GM23338 (cell line): ENCODE results near the gene EXOC4. TPM values are rescaled to one million over a fixed set of nuclear protein-coding genes. Genes with fewer than 3 reads are reported as not detected.

Experiments used
- ATAC-seq: fragments of 200-7000 bp; cut with Tn5 transposase; 3 replicates; pipeline ENCODE4 v1.9.1; 2020
- DNase-seq: peaks from one replicate; pipeline ENCODE4 v3.0.0-alpha.2; 2015; ENCODE audit warnings: low spot score
- H2AFZ ChIP-seq: fragments of 200-600 bp; sonication (generic); 2 replicates; pipeline ENCODE4 v1.8.0; 2016; ENCODE audit warnings: antibody characterized with exemption, mild to moderate bottlenecking, moderate library complexity
- H3F3A ChIP-seq: fragments of 200-600 bp; sonication (generic); replicated peaks from 2 replicates; pipeline ENCODE4 v1.8.0; 2017; ENCODE audit warnings: antibody characterized with exemption, mixed run types, low read depth
- H3K27ac ChIP-seq: fragments of 200-600 bp; sonication (generic); 2 replicates; pipeline ENCODE4 v1.6.1; 2016; ENCODE audit warnings: low read depth
- H3K27me3 ChIP-seq: fragments of 200-600 bp; sonication (generic); 2 replicates; pipeline ENCODE4 v1.8.0; 2016; ENCODE audit warnings: mild to moderate bottlenecking, mixed run types, moderate library complexity; ENCODE audit not compliant: insufficient read depth
- H3K36me3 ChIP-seq: fragments of 200-600 bp; sonication (generic); 2 replicates; pipeline ENCODE4 v1.8.0; 2016; ENCODE audit warnings: mild to moderate bottlenecking; ENCODE audit not compliant: insufficient read depth
- H3K4me1 ChIP-seq: fragments of 200-600 bp; sonication (generic); 2 replicates; pipeline ENCODE4 v1.8.0; 2016; ENCODE audit warnings: mild to moderate bottlenecking, moderate library complexity; ENCODE audit not compliant: insufficient read depth
- H3K4me2 ChIP-seq: fragments of 200-600 bp; sonication (generic); 2 replicates; pipeline ENCODE4 v1.7.1; 2017; ENCODE audit warnings: mixed run types
- H3K4me3 ChIP-seq: fragments of 200-600 bp; sonication (generic); 2 replicates; pipeline ENCODE4 v1.6.1; 2016; ENCODE audit warnings: mixed run types
- H3K79me2 ChIP-seq: fragments of 200-600 bp; sonication (generic); replicated peaks from 2 replicates; pipeline ENCODE4 v1.8.0; 2017; ENCODE audit warnings: mild to moderate bottlenecking; ENCODE audit not compliant: insufficient read depth
- H3K9me2 ChIP-seq: fragments of 200-600 bp; sonication (generic); 2 replicates; pipeline ENCODE4 v1.8.0; 2017; ENCODE audit not compliant: insufficient read depth
- H4K20me1 ChIP-seq: fragments of 200-600 bp; sonication (generic); replicated peaks from 2 replicates; pipeline ENCODE4 v1.8.0; 2017; ENCODE audit warnings: mild to moderate bottlenecking; ENCODE audit not compliant: insufficient read depth
- H3K27ac Mint-ChIP-seq: 2 replicates; pipeline ENCODE4 v1.8.0; 2020; ENCODE audit warnings: inconsistent platforms, mild to moderate bottlenecking, moderate library complexity, mixed read lengths
- H3K27me3 Mint-ChIP-seq: 3 replicates; pipeline ENCODE4 v1.8.0; 2022; ENCODE audit warnings: low read depth, mild to moderate bottlenecking, moderate library complexity, mixed read lengths, inconsistent platforms; ENCODE audit not compliant: insufficient read depth, poor library complexity
- H3K36me3 Mint-ChIP-seq: 3 replicates; pipeline ENCODE4 v1.8.0; 2021; ENCODE audit warnings: low read depth, mild to moderate bottlenecking, inconsistent platforms, moderate library complexity, mixed read lengths
- H3K4me1 Mint-ChIP-seq: 3 replicates; pipeline ENCODE4 v1.8.0; 2020; ENCODE audit warnings: mild to moderate bottlenecking, inconsistent platforms, mixed read lengths
- H3K4me3 Mint-ChIP-seq: 3 replicates; pipeline ENCODE4 v1.8.0; 2021; ENCODE audit warnings: moderate library complexity, mild to moderate bottlenecking, inconsistent platforms, mixed read lengths
- H3K9me3 Mint-ChIP-seq: 3 replicates; pipeline ENCODE4 v1.8.0; 2020; ENCODE audit warnings: moderate library complexity, mild to moderate bottlenecking, inconsistent platforms, mixed read lengths
- EZH2 ChIP-seq: fragments of 200-600 bp; sonication (generic); IDR thresholded peaks from one replicate; pipeline ENCODE4 v1.8.0; 2017; ENCODE audit warnings: antibody characterized with exemption, mild to moderate bottlenecking, low read depth; ENCODE audit not compliant: unreplicated experiment
- EZH2phosphoT487 ChIP-seq: fragments of 200-600 bp; sonication (generic); IDR thresholded peaks from one replicate; pipeline ENCODE4 v1.8.1; 2018; ENCODE audit warnings: antibody characterized with exemption; ENCODE audit not compliant: unreplicated experiment
- NANOG ChIP-seq: IDR thresholded peaks from 2 replicates; pipeline ENCODE4 v1.6.1; 2016; ENCODE audit warnings: antibody characterized with exemption, borderline replicate concordance
- POLR2AphosphoS5 ChIP-seq: IDR thresholded peaks from 2 replicates; pipeline ENCODE4 v1.6.1; 2016; ENCODE audit warnings: antibody characterized with exemption, low read depth
- STAT1 ChIP-seq: IDR thresholded peaks from one replicate; pipeline ENCODE4 v1.6.1; 2016; ENCODE audit warnings: antibody characterized with exemption; ENCODE audit not compliant: unreplicated experiment
- ZNF331 ChIP-seq: fragments of 250-450 bp; sonication (Bioruptor Pico); IDR thresholded peaks from 2 replicates; pipeline ENCODE4 v1.5.0; 2020; ENCODE audit warnings: low read depth, mild to moderate bottlenecking, moderate library complexity
- polyA plus RNA-seq: library from polyadenylated mRNA; unstranded; fragments of >200 nt; fragmentation: Nextera tagmentation; extraction: Ambion mirVana; gene quantifications from 2 replicates; pipeline ENCODE4 v1.2.1, GENCODE V29; 2016
- total RNA-seq: library from RNA; depleted of rRNA; stranded (reverse); fragments of >200 nt; shearing (Covaris generic); gene quantifications from 2 replicates; pipeline ENCODE4 v1.2.3, GENCODE V29; 2014
- TF ChIP-seq, protein P1 (sequence below): IDR thresholded peaks from one replicate; pipeline ENCODE4 v1.6.1; 2018; ENCODE audit warnings: antibody characterized with exemption; ENCODE audit not compliant: unreplicated experiment
- TF ChIP-seq, protein P2 (sequence below): fragments of 250-450 bp; sonication (Bioruptor Pico); IDR thresholded peaks from 2 replicates; pipeline ENCODE4 v1.5.0; 2020; ENCODE audit warnings: mild to moderate bottlenecking, moderate library complexity
- TF ChIP-seq, protein P3 (sequence below), 2 experiments: fragments of 200-600 bp in 1 of 2; sonication (generic) in 1 of 2; conservative IDR thresholded peaks; 2 replicates each; pipeline versions ENCODE4 v1.5.1 to v1.6.1; 2016 to 2017; ENCODE audit warnings: antibody characterized with exemption in 2 of 2, low read depth in 2 of 2, mild to moderate bottlenecking in 2 of 2, moderate library complexity in 1 of 2

The EXOC4 gene
- total and polyA plus RNA-seq, 2 experiments from 2014 or later, result 37.5 to 52.7 TPM

DNA sequence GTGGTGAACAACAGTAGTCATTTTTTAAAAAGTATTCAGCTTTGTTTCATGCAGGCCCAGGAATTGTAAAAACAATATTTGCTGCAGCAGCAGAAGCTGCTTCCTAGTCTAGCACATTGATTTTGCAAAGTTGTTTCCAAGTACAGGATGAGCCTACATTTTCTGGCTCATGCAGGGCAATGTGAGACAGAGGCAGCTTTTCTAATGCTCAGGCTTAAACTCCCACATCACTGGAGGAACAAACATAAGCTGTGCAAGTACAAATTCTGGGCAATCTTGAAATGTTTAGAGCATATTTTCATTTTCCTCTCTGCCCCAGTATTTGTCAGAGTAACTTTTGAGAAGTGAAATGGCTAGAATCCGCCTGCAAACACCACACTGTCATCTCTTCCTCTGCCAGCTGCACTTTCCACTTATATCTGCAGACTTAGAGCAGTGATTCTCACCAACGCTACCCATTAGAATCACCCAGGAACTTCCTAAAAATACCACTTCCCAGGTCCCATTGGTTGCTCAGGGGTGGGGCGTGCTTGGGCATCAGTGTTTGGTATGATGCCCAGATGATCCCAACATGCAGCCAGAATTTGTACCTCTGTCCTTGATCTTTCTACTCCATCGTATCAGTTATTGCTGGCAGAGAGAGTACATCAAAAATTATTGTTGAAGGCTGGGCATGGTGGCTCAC lies 570.1 kb downstream of the EXOC4 start:
- H3K27me3 Mint-ChIP-seq, result peaks cover 2% of the 10 kb centered on the region
- no peak overlapping the region for H3K4me3 Mint-ChIP-seq
- H3F3A ChIP-seq, result no peaks in the 10 kb centered on the region
- no peaks in the 10 kb centered on the region for H3K79me2 ChIP-seq
- ATAC-seq, result no peak
- H2AFZ ChIP-seq, result no peak overlapping the region
- no peaks in the 10 kb centered on the region; the same call in 2 of the 3 replicates for H3K36me3 Mint-ChIP-seq
- no peaks in the 10 kb centered on the region for H3K4me1 ChIP-seq
- no peaks in the 10 kb centered on the region for H4K20me1 ChIP-seq
- H3K27ac Mint-ChIP-seq, result no peak overlapping the region
- no peak overlapping the region for H3K4me2 ChIP-seq
- H3K36me3 ChIP-seq, result no peaks in the 10 kb centered on the region
- H3K27ac ChIP-seq, result no peak overlapping the region
- no peak for DNase-seq
- TF ChIP-seq EZH2phosphoT487, result no peak
- no peak overlapping the region for H3K4me3 ChIP-seq
- H3K9me2 ChIP-seq, result no peaks in the 10 kb centered on the region
- H3K27me3 ChIP-seq, result no peaks in the 10 kb centered on the region
- peaks cover 3% of the 10 kb centered on the region; the same call in 1 of the 3 replicates for H3K4me1 Mint-ChIP-seq
- H3K9me3 Mint-ChIP-seq, result no peaks in the 10 kb centered on the region

DNA sequence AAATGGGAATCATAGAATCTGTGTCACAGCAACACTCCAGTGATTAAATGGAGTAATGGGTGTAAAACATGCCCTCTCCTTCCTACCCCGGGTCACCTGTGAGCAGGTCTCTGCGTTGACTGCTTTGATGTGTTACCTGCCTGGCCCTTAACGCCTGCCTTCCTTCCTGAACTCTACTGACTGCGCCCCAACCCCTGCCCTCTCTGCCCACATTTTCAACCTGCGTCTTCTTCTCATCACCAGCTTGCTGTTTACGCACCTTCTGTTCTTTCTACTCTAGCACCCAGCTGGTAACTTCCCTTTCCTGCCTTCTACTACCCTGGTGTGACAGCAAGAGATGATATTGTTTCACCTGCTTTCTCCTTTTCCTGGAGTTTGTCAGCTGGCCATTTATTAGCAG lies 571.3 kb downstream of the EXOC4 start:
- H3K27me3 ChIP-seq, result no peaks in the 10 kb centered on the region
- H3K4me1 ChIP-seq, result no peaks in the 10 kb centered on the region
- no peaks in the 10 kb centered on the region for H4K20me1 ChIP-seq
- no peak for ATAC-seq
- no peaks in the 10 kb centered on the region for H3K9me2 ChIP-seq
- Mint-ChIP-seq H3K4me3 (no peak overlapping the region), H3K27ac (peak overlapping the region; percentile 39; the same call in 1 of the 2 replicates), H3K4me1 (peaks cover 3% of the 10 kb centered on the region; the same call in 1 of the 3 replicates), H3K9me3 (no peaks in the 10 kb centered on the region), H3K36me3 (no peaks in the 10 kb centered on the region), H3K27me3 (no peaks in the 10 kb centered on the region)
- no peak for DNase-seq
- H3K4me3 ChIP-seq, result no peak overlapping the region
- H3F3A ChIP-seq, result no peaks in the 10 kb centered on the region
- H3K36me3 ChIP-seq, result no peaks in the 10 kb centered on the region
- H3K27ac ChIP-seq, result no peak overlapping the region
- H3K79me2 ChIP-seq, result no peaks in the 10 kb centered on the region
- H2AFZ ChIP-seq, result no peak overlapping the region
- H3K4me2 ChIP-seq, result no peak overlapping the region
- TF ChIP-seq STAT1 (no peak), ZNF331 (no peak), NANOG (no peak), EZH2phosphoT487 (no peak), POLR2AphosphoS5 (no peak), EZH2 (no peak)
- TF ChIP-seq, protein P1, sequence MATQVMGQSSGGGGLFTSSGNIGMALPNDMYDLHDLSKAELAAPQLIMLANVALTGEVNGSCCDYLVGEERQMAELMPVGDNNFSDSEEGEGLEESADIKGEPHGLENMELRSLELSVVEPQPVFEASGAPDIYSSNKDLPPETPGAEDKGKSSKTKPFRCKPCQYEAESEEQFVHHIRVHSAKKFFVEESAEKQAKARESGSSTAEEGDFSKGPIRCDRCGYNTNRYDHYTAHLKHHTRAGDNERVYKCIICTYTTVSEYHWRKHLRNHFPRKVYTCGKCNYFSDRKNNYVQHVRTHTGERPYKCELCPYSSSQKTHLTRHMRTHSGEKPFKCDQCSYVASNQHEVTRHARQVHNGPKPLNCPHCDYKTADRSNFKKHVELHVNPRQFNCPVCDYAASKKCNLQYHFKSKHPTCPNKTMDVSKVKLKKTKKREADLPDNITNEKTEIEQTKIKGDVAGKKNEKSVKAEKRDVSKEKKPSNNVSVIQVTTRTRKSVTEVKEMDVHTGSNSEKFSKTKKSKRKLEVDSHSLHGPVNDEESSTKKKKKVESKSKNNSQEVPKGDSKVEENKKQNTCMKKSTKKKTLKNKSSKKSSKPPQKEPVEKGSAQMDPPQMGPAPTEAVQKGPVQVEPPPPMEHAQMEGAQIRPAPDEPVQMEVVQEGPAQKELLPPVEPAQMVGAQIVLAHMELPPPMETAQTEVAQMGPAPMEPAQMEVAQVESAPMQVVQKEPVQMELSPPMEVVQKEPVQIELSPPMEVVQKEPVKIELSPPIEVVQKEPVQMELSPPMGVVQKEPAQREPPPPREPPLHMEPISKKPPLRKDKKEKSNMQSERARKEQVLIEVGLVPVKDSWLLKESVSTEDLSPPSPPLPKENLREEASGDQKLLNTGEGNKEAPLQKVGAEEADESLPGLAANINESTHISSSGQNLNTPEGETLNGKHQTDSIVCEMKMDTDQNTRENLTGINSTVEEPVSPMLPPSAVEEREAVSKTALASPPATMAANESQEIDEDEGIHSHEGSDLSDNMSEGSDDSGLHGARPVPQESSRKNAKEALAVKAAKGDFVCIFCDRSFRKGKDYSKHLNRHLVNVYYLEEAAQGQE, result no peak
- TF ChIP-seq, protein P2, sequence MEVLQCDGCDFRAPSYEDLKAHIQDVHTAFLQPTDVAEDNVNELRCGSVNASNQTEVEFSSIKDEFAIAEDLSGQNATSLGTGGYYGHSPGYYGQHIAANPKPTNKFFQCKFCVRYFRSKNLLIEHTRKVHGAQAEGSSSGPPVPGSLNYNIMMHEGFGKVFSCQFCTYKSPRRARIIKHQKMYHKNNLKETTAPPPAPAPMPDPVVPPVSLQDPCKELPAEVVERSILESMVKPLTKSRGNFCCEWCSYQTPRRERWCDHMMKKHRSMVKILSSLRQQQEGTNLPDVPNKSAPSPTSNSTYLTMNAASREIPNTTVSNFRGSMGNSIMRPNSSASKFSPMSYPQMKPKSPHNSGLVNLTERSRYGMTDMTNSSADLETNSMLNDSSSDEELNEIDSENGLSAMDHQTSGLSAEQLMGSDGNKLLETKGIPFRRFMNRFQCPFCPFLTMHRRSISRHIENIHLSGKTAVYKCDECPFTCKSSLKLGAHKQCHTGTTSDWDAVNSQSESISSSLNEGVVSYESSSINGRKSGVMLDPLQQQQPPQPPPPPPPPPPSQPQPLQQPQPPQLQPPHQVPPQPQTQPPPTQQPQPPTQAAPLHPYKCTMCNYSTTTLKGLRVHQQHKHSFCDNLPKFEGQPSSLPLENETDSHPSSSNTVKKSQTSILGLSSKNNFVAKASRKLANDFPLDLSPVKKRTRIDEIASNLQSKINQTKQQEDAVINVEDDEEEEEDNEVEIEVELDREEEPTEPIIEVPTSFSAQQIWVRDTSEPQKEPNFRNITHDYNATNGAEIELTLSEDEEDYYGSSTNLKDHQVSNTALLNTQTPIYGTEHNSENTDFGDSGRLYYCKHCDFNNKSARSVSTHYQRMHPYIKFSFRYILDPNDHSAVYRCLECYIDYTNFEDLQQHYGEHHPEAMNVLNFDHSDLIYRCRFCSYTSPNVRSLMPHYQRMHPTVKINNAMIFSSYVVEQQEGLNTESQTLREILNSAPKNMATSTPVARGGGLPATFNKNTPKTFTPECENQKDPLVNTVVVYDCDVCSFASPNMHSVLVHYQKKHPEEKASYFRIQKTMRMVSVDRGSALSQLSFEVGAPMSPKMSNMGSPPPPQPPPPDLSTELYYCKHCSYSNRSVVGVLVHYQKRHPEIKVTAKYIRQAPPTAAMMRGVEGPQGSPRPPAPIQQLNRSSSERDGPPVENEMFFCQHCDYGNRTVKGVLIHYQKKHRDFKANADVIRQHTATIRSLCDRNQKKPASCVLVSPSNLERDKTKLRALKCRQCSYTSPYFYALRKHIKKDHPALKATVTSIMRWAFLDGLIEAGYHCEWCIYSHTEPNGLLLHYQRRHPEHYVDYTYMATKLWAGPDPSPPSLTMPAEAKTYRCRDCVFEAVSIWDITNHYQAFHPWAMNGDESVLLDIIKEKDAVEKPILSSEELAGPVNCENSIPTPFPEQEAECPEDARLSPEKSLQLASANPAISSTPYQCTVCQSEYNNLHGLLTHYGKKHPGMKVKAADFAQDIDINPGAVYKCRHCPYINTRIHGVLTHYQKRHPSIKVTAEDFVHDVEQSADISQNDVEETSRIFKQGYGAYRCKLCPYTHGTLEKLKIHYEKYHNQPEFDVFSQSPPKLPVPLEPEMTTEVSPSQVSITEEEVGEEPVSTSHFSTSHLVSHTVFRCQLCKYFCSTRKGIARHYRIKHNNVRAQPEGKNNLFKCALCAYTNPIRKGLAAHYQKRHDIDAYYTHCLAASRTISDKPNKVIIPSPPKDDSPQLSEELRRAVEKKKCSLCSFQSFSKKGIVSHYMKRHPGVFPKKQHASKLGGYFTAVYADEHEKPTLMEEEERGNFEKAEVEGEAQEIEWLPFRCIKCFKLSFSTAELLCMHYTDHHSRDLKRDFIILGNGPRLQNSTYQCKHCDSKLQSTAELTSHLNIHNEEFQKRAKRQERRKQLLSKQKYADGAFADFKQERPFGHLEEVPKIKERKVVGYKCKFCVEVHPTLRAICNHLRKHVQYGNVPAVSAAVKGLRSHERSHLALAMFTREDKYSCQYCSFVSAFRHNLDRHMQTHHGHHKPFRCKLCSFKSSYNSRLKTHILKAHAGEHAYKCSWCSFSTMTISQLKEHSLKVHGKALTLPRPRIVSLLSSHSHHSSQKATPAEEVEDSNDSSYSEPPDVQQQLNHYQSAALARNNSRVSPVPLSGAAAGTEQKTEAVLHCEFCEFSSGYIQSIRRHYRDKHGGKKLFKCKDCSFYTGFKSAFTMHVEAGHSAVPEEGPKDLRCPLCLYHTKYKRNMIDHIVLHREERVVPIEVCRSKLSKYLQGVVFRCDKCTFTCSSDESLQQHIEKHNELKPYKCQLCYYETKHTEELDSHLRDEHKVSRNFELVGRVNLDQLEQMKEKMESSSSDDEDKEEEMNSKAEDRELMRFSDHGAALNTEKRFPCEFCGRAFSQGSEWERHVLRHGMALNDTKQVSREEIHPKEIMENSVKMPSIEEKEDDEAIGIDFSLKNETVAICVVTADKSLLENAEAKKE, result no peak
- TF ChIP-seq, protein P3, sequence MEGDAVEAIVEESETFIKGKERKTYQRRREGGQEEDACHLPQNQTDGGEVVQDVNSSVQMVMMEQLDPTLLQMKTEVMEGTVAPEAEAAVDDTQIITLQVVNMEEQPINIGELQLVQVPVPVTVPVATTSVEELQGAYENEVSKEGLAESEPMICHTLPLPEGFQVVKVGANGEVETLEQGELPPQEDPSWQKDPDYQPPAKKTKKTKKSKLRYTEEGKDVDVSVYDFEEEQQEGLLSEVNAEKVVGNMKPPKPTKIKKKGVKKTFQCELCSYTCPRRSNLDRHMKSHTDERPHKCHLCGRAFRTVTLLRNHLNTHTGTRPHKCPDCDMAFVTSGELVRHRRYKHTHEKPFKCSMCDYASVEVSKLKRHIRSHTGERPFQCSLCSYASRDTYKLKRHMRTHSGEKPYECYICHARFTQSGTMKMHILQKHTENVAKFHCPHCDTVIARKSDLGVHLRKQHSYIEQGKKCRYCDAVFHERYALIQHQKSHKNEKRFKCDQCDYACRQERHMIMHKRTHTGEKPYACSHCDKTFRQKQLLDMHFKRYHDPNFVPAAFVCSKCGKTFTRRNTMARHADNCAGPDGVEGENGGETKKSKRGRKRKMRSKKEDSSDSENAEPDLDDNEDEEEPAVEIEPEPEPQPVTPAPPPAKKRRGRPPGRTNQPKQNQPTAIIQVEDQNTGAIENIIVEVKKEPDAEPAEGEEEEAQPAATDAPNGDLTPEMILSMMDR (conservative IDR thresholded peaks at IDR 0.05; ENCODE audit: low read depth in 2 of 2), result no peak
